ENCODE measurements around the gene ACSL6. TPM values are rescaled to one million over a fixed set of nuclear protein-coding genes. Genes with fewer than 3 reads are reported as not detected.

ACSL6 gene
- total and polyA plus RNA-seq, 2 experiments from 2014 or later, result 0.18 to 0.48 TPM

- Histone ChIP-seq H3K27me3 (no peaks in the 10 kb centered on the region), H3K9me3 (ENCODE audit: low read depth) (no peaks in the 10 kb centered on the region)
- no peak for TF ChIP-seq CTCF (IDR thresholded peaks at IDR 0.05; ENCODE audit: low read depth, low read length)
Measured at GRCh38 chr5:131984956-131985665, 26.3 kb downstream of the ACSL6 start.

GRCh38 chr5:131983244-131983771, 28.1 kb downstream of the ACSL6 start:
- DNase-seq (ENCODE audit: low read depth in 1 of 2, low spot score in 1 of 2), result peak in 1 of 2 donors; percentile 77

More at GRCh38 chr5:131984956-131985665, 26.3 kb downstream of the ACSL6 start:
- no peak overlapping the region for H3K27ac ChIP-seq
- no peak for DNase-seq (ENCODE audit: low read depth in 1 of 2, low spot score in 1 of 2)
- no peak overlapping the region for H3K4me3 ChIP-seq
- no peaks in the 10 kb centered on the region for H3K4me1 ChIP-seq (ENCODE audit: low read depth)
- H3K36me3 ChIP-seq, result no peaks in the 10 kb centered on the region

GRCh38 chr5:131981516-131981915, 29.9 kb downstream of the ACSL6 start:
- Histone ChIP-seq H3K36me3 (no peaks in the 10 kb centered on the region), H3K4me3 (no peak overlapping the region), H3K4me1 (ENCODE audit: low read depth) (no peaks in the 10 kb centered on the region), H3K27me3 (no peaks in the 10 kb centered on the region), H3K9me3 (ENCODE audit: low read depth) (no peaks in the 10 kb centered on the region), H3K27ac (no peak overlapping the region)
- no peak for DNase-seq (ENCODE audit: low read depth in 1 of 2, low spot score in 1 of 2)
- TF ChIP-seq CTCF (IDR thresholded peaks at IDR 0.05; ENCODE audit: low read depth, low read length), result no peak

More at GRCh38 chr5:131983244-131983771, 28.1 kb downstream of the ACSL6 start:
- Histone ChIP-seq H3K27me3 (no peaks in the 10 kb centered on the region), H3K36me3 (no peaks in the 10 kb centered on the region), H3K4me3 (no peak overlapping the region), H3K9me3 (ENCODE audit: low read depth) (no peaks in the 10 kb centered on the region), H3K27ac (no peak overlapping the region), H3K4me1 (ENCODE audit: low read depth) (no peaks in the 10 kb centered on the region)
- no peak for TF ChIP-seq CTCF (IDR thresholded peaks at IDR 0.05; ENCODE audit: low read depth, low read length)

- DNase-seq (ENCODE audit: low read depth in 1 of 2, low spot score in 1 of 2), result no peak
- Histone ChIP-seq H3K36me3 (no peaks in the 10 kb centered on the region), H3K4me3 (no peak overlapping the region), H3K27me3 (no peaks in the 10 kb centered on the region), H3K27ac (no peak overlapping the region), H3K9me3 (ENCODE audit: low read depth) (no peaks in the 10 kb centered on the region), H3K4me1 (ENCODE audit: low read depth) (no peaks in the 10 kb centered on the region)
- no peak for TF ChIP-seq CTCF (IDR thresholded peaks at IDR 0.05; ENCODE audit: low read depth, low read length)
Measured at GRCh38 chr5:131980696-131981095, 30.8 kb downstream of the ACSL6 start.

GRCh38 chr5:131979816-131980215, 31.6 kb downstream of the ACSL6 start:
- Histone ChIP-seq H3K4me3 (no peak overlapping the region), H3K9me3 (ENCODE audit: low read depth) (no peaks in the 10 kb centered on the region), H3K27me3 (no peaks in the 10 kb centered on the region), H3K4me1 (ENCODE audit: low read depth) (no peaks in the 10 kb centered on the region), H3K27ac (no peak overlapping the region), H3K36me3 (no peaks in the 10 kb centered on the region)
- no peak for TF ChIP-seq CTCF (IDR thresholded peaks at IDR 0.05; ENCODE audit: low read depth, low read length)
- DNase-seq (ENCODE audit: low read depth in 1 of 2, low spot score in 1 of 2), result no peak

Measured in cardiac muscle cell (in vitro differentiated cells and primary cell).